Prostate gland (tissue), 2 donors: ENCODE data around the gene SLC4A3. TPM values are rescaled to one million over a fixed set of nuclear protein-coding genes. Genes with fewer than 3 reads are reported as not detected.

ENCODE experiments used
- DNase-seq: peaks from one replicate; pipeline ENCODE4 v3.0.0-alpha.2; 2019; ENCODE audit warnings: low spot score
- H3K27ac ChIP-seq, 2 donors: fragments of 200-600 bp; sonication (generic); 2 replicates each; pipeline ENCODE4 v1.5.1; 2017 to 2019
- H3K27me3 ChIP-seq: fragments of 200-600 bp; sonication (generic); replicated peaks from 2 replicates; pipeline ENCODE4 v1.5.1; 2019; ENCODE audit not compliant: insufficient read depth
- H3K36me3 ChIP-seq, 2 donors: fragments of 200-600 bp; sonication (generic); 1 replicate in 1 of 2; 2 replicates in 1 of 2; pipeline versions ENCODE4 v1.5.1 to v1.8.1; 2017 to 2019
- H3K4me1 ChIP-seq: fragments of 200-600 bp; sonication (generic); replicated peaks from 2 replicates; pipeline ENCODE4 v1.5.1; 2019
- H3K4me3 ChIP-seq, 2 donors: fragments of 200-600 bp; sonication (generic); 2 replicates each; pipeline ENCODE4 v1.5.1; 2017 to 2019
- H3K9me3 ChIP-seq: fragments of 200-600 bp; sonication (generic); 2 replicates; pipeline ENCODE4 v1.5.1; 2017
- CTCF ChIP-seq, 4 experiments: fragments of 200-600 bp in 2 of 4; fragments of 450-650 bp in 2 of 4; sonication (generic) in 2 of 4; IDR thresholded peaks; 1 replicate in 3 of 4; 2 replicates in 1 of 4; pipeline ENCODE4 v1.5.1; 2016 to 2019; ENCODE audit warnings: antibody characterized with exemption in 4 of 4, mild to moderate bottlenecking in 2 of 4, moderate library complexity in 2 of 4
- POLR2A ChIP-seq: fragments of 450-650 bp; IDR thresholded peaks from one replicate; pipeline ENCODE4 v1.6.1; 2016; ENCODE audit warnings: antibody characterized with exemption, mild to moderate bottlenecking
- POLR2AphosphoS5 ChIP-seq: sonication (generic); formaldehyde crosslinking; IDR thresholded peaks from one replicate; pipeline ENCODE4 v1.6.1; 2017; ENCODE audit warnings: antibody characterized with exemption
- WGBS: methylation state at CpG from one replicate; pipeline ENCODE4 v1.1.5; 2018; 5-methylcytosine and 5-hydroxymethylcytosine counted together
- intact Hi-C: fragments of 100-400 bp; cut with DNase I; formaldehyde crosslinking; loops from one replicate; pipeline ENCODE4 v1.14.2; 2022
- total RNA-seq, 2 donors: library from RNA; depleted of rRNA; stranded (reverse); fragments of >200 nt; gene quantifications; one replicate each; pipeline ENCODE4 v1.1.0, GENCODE V29; 2016

Gene SLC4A3
- total RNA-seq, 2 donors from 2014 or later: 7.6 to 44.6 TPM

GRCh38 chr2:219631904-219632759 is 4.7 kb downstream of the SLC4A3 start:
- Histone ChIP-seq H3K9me3 (no peaks in the 10 kb centered on the region), H3K27me3 (no peaks in the 10 kb centered on the region), H3K27ac (no peak overlapping the region), H3K36me3 (no peaks in the 10 kb centered on the region), H3K4me3 (no peak overlapping the region), H3K4me1 (no peaks in the 10 kb centered on the region)
- 79% methylated on average over 29 of the region's 34 CpGs for WGBS
- TF ChIP-seq POLR2AphosphoS5: no peak
- TF ChIP-seq CTCF (IDR thresholded peaks at IDR 0.05): no peak
- no peak for TF ChIP-seq POLR2A
- intact Hi-C loops: loop anchor here (10.0 kb wide), 1 partner anchor 237 kb away; no protein-coding TSS in a partner anchor
- no peak for DNase-seq

GRCh38 chr2:219632760-219633105 is 5.3 kb downstream of the SLC4A3 start:
- TF ChIP-seq POLR2AphosphoS5 (no peak), CTCF (IDR thresholded peaks at IDR 0.05) (no peak), POLR2A (no peak)
- Histone ChIP-seq H3K9me3 (no peaks in the 10 kb centered on the region), H3K4me3 (no peak overlapping the region), H3K36me3 (no peaks in the 10 kb centered on the region), H3K27ac (no peak overlapping the region), H3K4me1 (no peaks in the 10 kb centered on the region), H3K27me3 (no peaks in the 10 kb centered on the region)
- intact Hi-C loops: loop anchor here (10.0 kb wide), 1 partner anchor 238 kb away; no protein-coding TSS in a partner anchor
- no peak for DNase-seq
- 97% methylated on average over 7 of the region's 8 CpGs for WGBS

GRCh38 chr2:219633276-219634065 is 6.0 kb downstream of the SLC4A3 start:
- no peak for DNase-seq
- Histone ChIP-seq H3K36me3 (no peaks in the 10 kb centered on the region), H3K4me1 (no peaks in the 10 kb centered on the region), H3K27ac (no peak overlapping the region), H3K4me3 (no peak overlapping the region), H3K9me3 (no peaks in the 10 kb centered on the region), H3K27me3 (no peaks in the 10 kb centered on the region)
- 90% methylated on average over 22 of the region's 22 CpGs for WGBS
- intact Hi-C loops: loop anchor here (10.0 kb wide), 1 partner anchor 239 kb away; no protein-coding TSS in a partner anchor
- no peak for TF ChIP-seq POLR2AphosphoS5
- no peak for TF ChIP-seq CTCF (IDR thresholded peaks at IDR 0.05)
- no peak for TF ChIP-seq POLR2A

- Histone ChIP-seq H3K9me3 (no peaks in the 10 kb centered on the region), H3K4me1 (no peaks in the 10 kb centered on the region), H3K27me3 (no peaks in the 10 kb centered on the region), H3K4me3 (no peak overlapping the region), H3K36me3 (no peaks in the 10 kb centered on the region), H3K27ac (no peak overlapping the region)
- DNase-seq: no peak
- no peak for TF ChIP-seq CTCF (IDR thresholded peaks at IDR 0.05)
- no peak for TF ChIP-seq POLR2AphosphoS5
- no peak for TF ChIP-seq POLR2A
- 92% methylated on average over 15 of the region's 15 CpGs for WGBS
- intact Hi-C loops: loop anchor here (10.0 kb wide), 1 partner anchor 240 kb away; no protein-coding TSS in a partner anchor
Measured at GRCh38 chr2:219634171-219634940, 6.9 kb downstream of the SLC4A3 start.
